Neural cell (in vitro differentiated cells): ENCODE data around the gene MYLK3. TPM values are rescaled to one million over a fixed set of nuclear protein-coding genes. Genes with fewer than 3 reads are reported as not detected.

Experiments used
- H2AFZ ChIP-seq: fragments of 200-600, 300-800 bp; sonication (generic), shearing (Covaris generic); 2 replicates; pipeline ENCODE4 v1.6.0; 2014; ENCODE audit warnings: low read depth, mild to moderate bottlenecking, antibody characterized with exemption, low read length, moderate library complexity
- H3F3A ChIP-seq: fragments of 200-600 bp; shearing (Covaris generic); 2 replicates; pipeline ENCODE4 v1.6.1; 2016; ENCODE audit warnings: mild to moderate bottlenecking, moderate library complexity, mixed read lengths, antibody characterized with exemption, low read length; ENCODE audit not compliant: insufficient read depth, poor library complexity, severe bottlenecking
- H3K27ac ChIP-seq: fragments of 200-600, 300-800 bp; sonication (generic), shearing (Covaris generic); 2 replicates; pipeline ENCODE4 v1.5.1; 2014; ENCODE audit warnings: mild to moderate bottlenecking, low read length, moderate library complexity
- H3K27me3 ChIP-seq: fragments of 300-800, 200-600 bp; sonication (generic), shearing (Covaris generic); 2 replicates; pipeline ENCODE4 v1.6.0; 2014; ENCODE audit warnings: mild to moderate bottlenecking, low read depth, low read length, moderate library complexity; ENCODE audit not compliant: insufficient read depth
- H3K36me3 ChIP-seq: fragments of 300-800, 200-600 bp; sonication (generic), shearing (Covaris generic); 2 replicates; pipeline ENCODE4 v1.5.1; 2014; ENCODE audit warnings: mild to moderate bottlenecking, antibody characterized with exemption, low read length, moderate library complexity; ENCODE audit not compliant: insufficient read depth
- H3K4me2 ChIP-seq: fragments of 300-800, 200-600 bp; sonication (generic), shearing (Covaris generic); 2 replicates; pipeline ENCODE4 v1.6.0; 2014; ENCODE audit warnings: mild to moderate bottlenecking, low read length
- H3K4me3 ChIP-seq: fragments of 300-800, 200-600 bp; sonication (generic), shearing (Covaris generic); 2 replicates; pipeline ENCODE4 v1.5.1; 2014; ENCODE audit warnings: mild to moderate bottlenecking, low read length, moderate library complexity
- H3K79me2 ChIP-seq: fragments of 200-600 bp; shearing (Covaris generic); replicated peaks from 2 replicates; pipeline ENCODE4 v1.6.0; 2014; ENCODE audit warnings: mild to moderate bottlenecking, low read length, moderate library complexity; ENCODE audit not compliant: insufficient read depth
- H3K9ac ChIP-seq: fragments of 300-800, 200-600 bp; sonication (generic), shearing (Covaris generic); 2 replicates; pipeline ENCODE4 v1.6.1; 2016; ENCODE audit warnings: mild to moderate bottlenecking, low read length, mixed read lengths
- H3K9me2 ChIP-seq: fragments of 200-600 bp; shearing (Covaris generic); 2 replicates; pipeline ENCODE4 v1.6.1; 2016; ENCODE audit warnings: mild to moderate bottlenecking, low read length, mixed read lengths; ENCODE audit not compliant: insufficient read depth
- H3K9me3 ChIP-seq: fragments of 200-600, 300-800 bp; sonication (generic), shearing (Covaris generic); 2 replicates; pipeline ENCODE4 v1.6.1; 2016; ENCODE audit warnings: mild to moderate bottlenecking, mixed run types, low read length, moderate library complexity, mixed read lengths
- H4K20me1 ChIP-seq: fragments of 200-600 bp; shearing (Covaris generic); 2 replicates; pipeline ENCODE4 v1.6.1; 2016; ENCODE audit warnings: mild to moderate bottlenecking, mixed run types; ENCODE audit not compliant: insufficient read depth
- CTCF ChIP-seq: fragments of 450-650 bp; IDR thresholded peaks from 2 replicates; pipeline ENCODE4 v1.5.1; 2014; ENCODE audit warnings: antibody characterized with exemption, mild to moderate bottlenecking, moderate library complexity; ENCODE audit not compliant: poor library complexity, severe bottlenecking
- EP300 ChIP-seq: fragments of 450-650 bp; conservative IDR thresholded peaks from 2 replicates; pipeline ENCODE4 v1.6.1; 2014; ENCODE audit warnings: antibody characterized with exemption, mild to moderate bottlenecking, moderate library complexity; ENCODE audit not compliant: poor library complexity, severe bottlenecking
- EZH2 ChIP-seq: fragments of 200-600, 300-800 bp; shearing (Covaris generic), sonication (generic); IDR thresholded peaks from 2 replicates; pipeline ENCODE4 v1.6.1; 2014; ENCODE audit warnings: antibody characterized with exemption, low read length, borderline replicate concordance, mild to moderate bottlenecking; ENCODE audit not compliant: insufficient read depth, poor library complexity, severe bottlenecking
- MXI1 ChIP-seq: fragments of 450-650 bp; conservative IDR thresholded peaks from 2 replicates; pipeline ENCODE4 v1.6.1; 2014; ENCODE audit warnings: antibody characterized with exemption, mild to moderate bottlenecking; ENCODE audit not compliant: poor library complexity, severe bottlenecking
- POLR2AphosphoS5 ChIP-seq: IDR thresholded peaks from 2 replicates; pipeline ENCODE4 v1.6.1; 2012
- RAD21 ChIP-seq: fragments of 450-650 bp; conservative IDR thresholded peaks from 2 replicates; pipeline ENCODE4 v1.6.1; 2014; ENCODE audit warnings: antibody characterized with exemption, mild to moderate bottlenecking, moderate library complexity
- REST ChIP-seq: IDR thresholded peaks from 2 replicates; pipeline ENCODE4 v1.6.1; 2012; ENCODE audit warnings: borderline replicate concordance
- SMC3 ChIP-seq: fragments of 450-650 bp; conservative IDR thresholded peaks from 2 replicates; pipeline ENCODE4 v1.6.1; 2014; ENCODE audit warnings: antibody characterized with exemption, mild to moderate bottlenecking, moderate library complexity; ENCODE audit not compliant: poor library complexity
- TAF1 ChIP-seq: IDR thresholded peaks from 2 replicates; pipeline ENCODE4 v1.6.1; 2012; ENCODE audit warnings: low read depth
- polyA plus RNA-seq: library from polyadenylated mRNA; depleted of rRNA; stranded (reverse); fragments of >200 nt; gene quantifications from 2 replicates; pipeline ENCODE4 v1.2.3, GENCODE V29; 2014

MYLK3 gene
- polyA plus RNA-seq, 1 donor from 2014 or later: 0.07 TPM

GRCh38 chr16:46796764-46797269 is 48.7 kb upstream of the MYLK3 start:
- H3K9ac ChIP-seq: no peak overlapping the region
- no peaks in the 10 kb centered on the region for H3K36me3 ChIP-seq
- no peaks in the 10 kb centered on the region for H4K20me1 ChIP-seq
- TF ChIP-seq TAF1: no peak
- no peak for TF ChIP-seq RAD21
- no peak for TF ChIP-seq SMC3
- TF ChIP-seq REST: no peak
- TF ChIP-seq MXI1: no peak
- TF ChIP-seq POLR2AphosphoS5: no peak
- TF ChIP-seq CTCF: no peak
- no peak for TF ChIP-seq EP300
- TF ChIP-seq EZH2: no peak
- H2AFZ ChIP-seq: no peak overlapping the region
- no peaks in the 10 kb centered on the region for H3K79me2 ChIP-seq
- H3K27ac ChIP-seq: no peak overlapping the region
- no peak overlapping the region for H3K4me3 ChIP-seq
- no peaks in the 10 kb centered on the region for H3K9me2 ChIP-seq
- H3K4me2 ChIP-seq: no peak overlapping the region
- H3K9me3 ChIP-seq: no peaks in the 10 kb centered on the region
- no peaks in the 10 kb centered on the region for H3K27me3 ChIP-seq
- no peaks in the 10 kb centered on the region for H3F3A ChIP-seq

GRCh38 chr16:46793841-46794240 is 45.7 kb upstream of the MYLK3 start:
- no peaks in the 10 kb centered on the region for H3K9me3 ChIP-seq
- no peaks in the 10 kb centered on the region for H3K36me3 ChIP-seq
- H3K4me3 ChIP-seq: no peak overlapping the region
- no peaks in the 10 kb centered on the region for H3K9me2 ChIP-seq
- no peaks in the 10 kb centered on the region for H3K79me2 ChIP-seq
- no peak overlapping the region for H3K9ac ChIP-seq
- no peak overlapping the region for H3K4me2 ChIP-seq
- no peak for TF ChIP-seq EP300
- TF ChIP-seq REST: no peak
- no peak for TF ChIP-seq EZH2
- no peak for TF ChIP-seq CTCF
- no peak for TF ChIP-seq TAF1
- no peak for TF ChIP-seq SMC3
- no peak for TF ChIP-seq RAD21
- TF ChIP-seq POLR2AphosphoS5: no peak
- H4K20me1 ChIP-seq: no peaks in the 10 kb centered on the region
- H3F3A ChIP-seq: no peaks in the 10 kb centered on the region
- H3K27me3 ChIP-seq: no peaks in the 10 kb centered on the region
- H3K27ac ChIP-seq: no peak overlapping the region
- no peak overlapping the region for H2AFZ ChIP-seq
